HCT116 (cell line): ENCODE results near the gene LURAP1L. TPM values are rescaled to one million over a fixed set of nuclear protein-coding genes. Genes with fewer than 3 reads are reported as not detected.

Experiments
- ATAC-seq: fragments of 200-7000 bp; cut with Tn5 transposase; 2 replicates; pipeline ENCODE4 v1.9.1; 2020; ENCODE audit warnings: mild to moderate bottlenecking, moderate library complexity
- BruUV-seq: library from RNA; stranded (reverse); fragments of 400-500 nt; replicated peaks from 2 replicates; lab custom pipeline; 2021; lab: Mats Ljungman, UMichigan
- CTCF ChIA-PET: fragments of 300-600 bp; sonication (Branson Sonifier 250); formaldehyde crosslinking; loops from one replicate; lab custom pipeline; 2021; ENCODE audit warnings: antibody characterized with exemption; lab: Charles Lee
- POLR2A ChIA-PET: fragments of 300-600, 350-600 bp; sonication (Branson Sonifier 250); formaldehyde crosslinking; loops from one replicate; lab custom pipeline; 2021; ENCODE audit warnings: antibody characterized with exemption; lab: Charles Lee
- RAD21 ChIA-PET, 2 experiments: fragments of 300-600 bp; sonication (Branson Sonifier 250); formaldehyde crosslinking; loops; one replicate each; lab custom pipeline; 2023; ENCODE audit warnings: low total read pairs in 2 of 2; ENCODE audit not compliant: uncharacterized antibody in 2 of 2, unreplicated experiment in 2 of 2, low non-redundant PET in 1 of 2; lab: Charles Lee
- DNase-seq: peaks from one replicate; pipeline ENCODE4 v3.0.0-alpha.2; 2010; ENCODE audit warnings: low read depth, low spot score
- H2AFZ ChIP-seq: fragments of 200-600 bp; shearing (Covaris generic), sonication (generic); 2 replicates; pipeline ENCODE4 v1.6.1; 2017; ENCODE audit warnings: low read depth, mixed run types, mixed read lengths, antibody characterized with exemption, low read length; ENCODE audit not compliant: poor library complexity, severe bottlenecking
- H3K27ac ChIP-seq: 2 replicates; pipeline ENCODE4 v1.5.1; 2012; ENCODE audit warnings: low read depth, low read length
- H3K27me3 ChIP-seq: fragments of 200-600 bp; sonication (generic); 2 replicates; pipeline ENCODE4 v1.6.1; 2016; ENCODE audit warnings: mixed run types, low read length, mixed read lengths; ENCODE audit not compliant: insufficient read depth
- H3K36me3 ChIP-seq, 2 experiments: fragments of 200-500 bp in 1 of 2; fragments of 200-600 bp in 1 of 2; sonication (Bioruptor generic) in 1 of 2; sonication (generic) in 1 of 2; 2 replicates each; pipeline versions ENCODE4 v1.5.1 to v1.6.1; 2014 to 2016; ENCODE audit warnings: low read length in 2 of 2, inconsistent platforms in 1 of 2, mixed read lengths in 1 of 2, mixed run types in 1 of 2; ENCODE audit not compliant: insufficient read depth in 2 of 2, control insufficient read depth in 1 of 2
- H3K4me1 ChIP-seq, 2 experiments: fragments of 200-600 bp in 1 of 2; sonication (generic) in 1 of 2; 2 replicates each; pipeline versions ENCODE4 v1.5.1 to v1.6.1; 2012 to 2017; ENCODE audit warnings: low read length in 2 of 2, inconsistent platforms in 1 of 2, mild to moderate bottlenecking in 1 of 2, mixed read lengths in 1 of 2, mixed run types in 1 of 2, moderate library complexity in 1 of 2; ENCODE audit not compliant: insufficient read depth in 2 of 2, control insufficient read depth in 1 of 2
- H3K4me2 ChIP-seq: fragments of 200-600 bp; sonication (generic); 2 replicates; pipeline ENCODE4 v1.6.1; 2017; ENCODE audit warnings: mixed run types, low read length, mixed read lengths
- H3K4me3 ChIP-seq, 2 experiments: fragments of 200-600 bp in 1 of 2; sonication (generic) in 1 of 2; replicated peaks in 1 of 2; 2 replicates each; pipeline ENCODE4 v1.5.1; 2011 to 2016; ENCODE audit warnings: low read length in 2 of 2, control low read depth in 1 of 2, low read depth in 1 of 2, mild to moderate bottlenecking in 1 of 2, mixed read lengths in 1 of 2, mixed run types in 1 of 2
- H3K79me2 ChIP-seq: fragments of 200-600 bp; sonication (generic); 2 replicates; pipeline ENCODE4 v1.6.1; 2017; ENCODE audit warnings: mild to moderate bottlenecking, mixed run types, low read length, moderate library complexity, mixed read lengths; ENCODE audit not compliant: insufficient read depth
- H3K9ac ChIP-seq: fragments of 200-600 bp; sonication (generic); 2 replicates; pipeline ENCODE4 v1.6.1; 2016; ENCODE audit warnings: low read length, mixed read lengths
- H3K9me2 ChIP-seq: fragments of 200-600 bp; sonication (generic), shearing (Covaris generic); 2 replicates; pipeline ENCODE4 v1.6.1; 2017; ENCODE audit warnings: mixed run types, mild to moderate bottlenecking, moderate library complexity; ENCODE audit not compliant: insufficient read depth
- H3K9me3 ChIP-seq, 2 experiments: fragments of 200-500 bp in 1 of 2; fragments of 200-600 bp in 1 of 2; sonication (Bioruptor generic) in 1 of 2; sonication (generic) in 1 of 2; 2 replicates each; pipeline ENCODE4 v1.6.1; 2014 to 2017; ENCODE audit warnings: low read length in 2 of 2, mixed read lengths in 2 of 2, inconsistent platforms in 1 of 2, low read depth in 1 of 2, mild to moderate bottlenecking in 1 of 2, mixed run types in 1 of 2, moderate library complexity in 1 of 2; ENCODE audit not compliant: control insufficient read depth in 1 of 2, insufficient read depth in 1 of 2
- H4K20me1 ChIP-seq: fragments of 200-600 bp; sonication (generic), shearing (Covaris generic); 2 replicates; pipeline ENCODE4 v1.6.1; 2017; ENCODE audit warnings: mixed run types, mild to moderate bottlenecking, moderate library complexity; ENCODE audit not compliant: insufficient read depth
- CBX3 ChIP-seq: IDR thresholded peaks from 2 replicates; pipeline ENCODE4 v1.6.1; 2012; ENCODE audit warnings: low read depth
- CEBPB ChIP-seq: IDR thresholded peaks from 2 replicates; pipeline ENCODE4 v1.6.1; 2012; ENCODE audit warnings: low read depth
- EGR1 ChIP-seq: IDR thresholded peaks from 2 replicates; pipeline ENCODE4 v1.6.1; 2012; ENCODE audit warnings: low read depth
- ELF1 ChIP-seq: IDR thresholded peaks from 2 replicates; pipeline ENCODE4 v1.6.1; 2012; ENCODE audit warnings: low read depth, borderline replicate concordance
- FOSL1 ChIP-seq: IDR thresholded peaks from 2 replicates; pipeline ENCODE4 v1.6.1; 2012; ENCODE audit warnings: low read depth
- JUND ChIP-seq: IDR thresholded peaks from 2 replicates; pipeline ENCODE4 v1.6.1; 2012
- POLR2AphosphoS5 ChIP-seq: IDR thresholded peaks from 2 replicates; pipeline ENCODE4 v1.6.1; 2011; ENCODE audit warnings: mild to moderate bottlenecking, low read depth, low read length, moderate library complexity
- REST ChIP-seq: IDR thresholded peaks from 2 replicates; pipeline ENCODE4 v1.6.1; 2012; ENCODE audit warnings: low read depth
- SIN3A ChIP-seq: IDR thresholded peaks from 2 replicates; pipeline ENCODE4 v1.6.1; 2012; ENCODE audit warnings: low read depth
- ZFX ChIP-seq: fragments of 450-650 bp; IDR thresholded peaks from 2 replicates; pipeline ENCODE4 v1.6.1; 2017
- ZNF274 ChIP-seq: fragments of 200-500 bp; sonication (Bioruptor generic); IDR thresholded peaks from 2 replicates; pipeline ENCODE4 v1.6.1; 2014; ENCODE audit warnings: mild to moderate bottlenecking, low read depth, low read length, inconsistent platforms
- intact Hi-C: fragments of 100-400 bp; cut with micrococcal nuclease; formaldehyde crosslinking; loops from 2 replicates; pipeline ENCODE4 v1.10.0; 2022
- total RNA-seq: library from RNA; stranded (reverse); gene quantifications from one replicate; pipeline ENCODE4 v1.2.1, GENCODE V29; 2021; ENCODE audit not compliant: unreplicated experiment
- TF ChIP-seq, protein P1 (sequence below): IDR thresholded peaks from 2 replicates; pipeline ENCODE4 v1.6.1; 2011; ENCODE audit warnings: mild to moderate bottlenecking, low read length, moderate library complexity; ENCODE audit not compliant: insufficient replicate concordance; ENCODE audit errors: extremely low read depth
- TF ChIP-seq, protein P2 (sequence below): IDR thresholded peaks from 2 replicates; pipeline ENCODE4 v1.6.1; 2012
- TF ChIP-seq, protein P3 (sequence below), 3 experiments: fragments of 200-600 bp in 1 of 3; sonication (generic) in 1 of 3; IDR thresholded peaks in 2 of 3; conservative IDR thresholded peaks in 1 of 3; 2 replicates each; pipeline ENCODE4 v1.5.1; 2012 to 2017; ENCODE audit warnings: low read depth in 2 of 3, low read length in 2 of 3, antibody characterized with exemption in 1 of 3, borderline replicate concordance in 1 of 3, control low read depth in 1 of 3, mild to moderate bottlenecking in 1 of 3, mixed read lengths in 1 of 3, mixed run types in 1 of 3, moderate library complexity in 1 of 3; ENCODE audit not compliant: insufficient read depth in 1 of 3

Gene LURAP1L
- total RNA-seq, 1 experiment from 2014 or later, result 13.3 TPM

DNA sequence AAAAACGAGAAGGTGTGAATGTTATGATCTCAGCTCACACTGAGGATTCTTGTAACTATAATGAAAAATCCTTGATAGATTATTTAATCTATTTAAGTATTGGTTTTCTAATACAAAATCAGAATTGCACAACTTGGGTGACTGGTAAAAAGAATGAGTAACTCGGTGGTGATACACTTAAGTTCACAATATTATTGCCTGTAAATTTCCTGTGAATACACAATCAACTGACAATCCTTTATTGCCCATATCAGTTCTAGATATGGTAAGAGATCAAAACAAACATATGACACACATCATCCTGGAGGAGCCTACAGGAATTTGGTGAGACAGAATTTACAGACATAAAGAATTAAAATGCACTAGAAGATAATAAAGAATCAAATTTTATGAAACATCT lies 14.1 kb upstream of the LURAP1L start:
- DNase-seq (no peak), ATAC-seq (no peak)
- ChIA-PET POLR2A (no interaction called here), CTCF (no interaction called here), RAD21 (no interaction called here)
- no TSS peak for BruUV-seq
- Histone ChIP-seq H3K27me3 (no peaks in the 10 kb centered on the region), H3K9me3 (no peaks in the 10 kb centered on the region), H2AFZ (no peak overlapping the region), H3K27ac (no peak overlapping the region), H3K9me2 (no peaks in the 10 kb centered on the region), H3K4me2 (no peak overlapping the region), H3K4me3 (no peak overlapping the region), H3K9ac (no peak overlapping the region), H3K4me1 (no peaks in the 10 kb centered on the region), H4K20me1 (no peaks in the 10 kb centered on the region), H3K79me2 (no peaks in the 10 kb centered on the region), H3K36me3 (no peaks in the 10 kb centered on the region)
- no peak for TF ChIP-seq FOSL1
- TF ChIP-seq SIN3A, result no peak
- no peak for TF ChIP-seq JUND
- TF ChIP-seq ZNF274, result no peak
- no peak for TF ChIP-seq ZFX
- TF ChIP-seq, protein P1, sequence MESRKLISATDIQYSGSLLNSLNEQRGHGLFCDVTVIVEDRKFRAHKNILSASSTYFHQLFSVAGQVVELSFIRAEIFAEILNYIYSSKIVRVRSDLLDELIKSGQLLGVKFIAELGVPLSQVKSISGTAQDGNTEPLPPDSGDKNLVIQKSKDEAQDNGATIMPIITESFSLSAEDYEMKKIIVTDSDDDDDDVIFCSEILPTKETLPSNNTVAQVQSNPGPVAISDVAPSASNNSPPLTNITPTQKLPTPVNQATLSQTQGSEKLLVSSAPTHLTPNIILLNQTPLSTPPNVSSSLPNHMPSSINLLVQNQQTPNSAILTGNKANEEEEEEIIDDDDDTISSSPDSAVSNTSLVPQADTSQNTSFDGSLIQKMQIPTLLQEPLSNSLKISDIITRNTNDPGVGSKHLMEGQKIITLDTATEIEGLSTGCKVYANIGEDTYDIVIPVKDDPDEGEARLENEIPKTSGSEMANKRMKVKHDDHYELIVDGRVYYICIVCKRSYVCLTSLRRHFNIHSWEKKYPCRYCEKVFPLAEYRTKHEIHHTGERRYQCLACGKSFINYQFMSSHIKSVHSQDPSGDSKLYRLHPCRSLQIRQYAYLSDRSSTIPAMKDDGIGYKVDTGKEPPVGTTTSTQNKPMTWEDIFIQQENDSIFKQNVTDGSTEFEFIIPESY, result no peak
- no peak for TF ChIP-seq POLR2AphosphoS5
- TF ChIP-seq, protein P2, sequence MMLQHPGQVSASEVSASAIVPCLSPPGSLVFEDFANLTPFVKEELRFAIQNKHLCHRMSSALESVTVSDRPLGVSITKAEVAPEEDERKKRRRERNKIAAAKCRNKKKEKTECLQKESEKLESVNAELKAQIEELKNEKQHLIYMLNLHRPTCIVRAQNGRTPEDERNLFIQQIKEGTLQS, result no peak
- TF ChIP-seq CEBPB, result no peak
- no peak for TF ChIP-seq CBX3
- intact Hi-C loops, result no loop called here

DNA sequence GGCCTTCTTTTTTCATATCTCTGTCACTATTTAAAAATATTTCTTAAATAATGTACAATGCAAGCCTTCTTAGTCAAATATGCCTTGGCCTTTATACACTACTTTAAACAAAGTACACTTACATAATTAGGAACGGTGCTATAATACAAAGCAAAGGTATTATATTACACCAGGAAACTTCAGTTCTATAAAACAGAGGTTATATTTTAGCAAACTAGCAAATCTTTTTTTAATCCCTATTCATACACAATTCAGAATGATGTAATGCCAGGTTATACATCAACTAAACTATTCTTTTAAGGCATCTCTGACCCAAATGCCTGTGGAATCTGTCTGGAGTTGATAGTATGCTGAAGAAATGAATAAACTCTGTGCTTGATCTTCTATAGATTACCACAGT lies 10.7 kb upstream of the LURAP1L start:
- no peak overlapping the region for H3K4me3 ChIP-seq
- H3K79me2 ChIP-seq, result no peaks in the 10 kb centered on the region
- H2AFZ ChIP-seq, result no peak overlapping the region
- ATAC-seq (no peak), DNase-seq (no peak)
- no peak overlapping the region for H3K4me2 ChIP-seq
- intact Hi-C loops, result no loop called here
- ChIA-PET CTCF (no interaction called here), POLR2A (no interaction called here), RAD21 (no interaction called here)
- no peaks in the 10 kb centered on the region for H3K36me3 ChIP-seq
- H4K20me1 ChIP-seq, result no peaks in the 10 kb centered on the region
- H3K27ac ChIP-seq, result no peak overlapping the region
- no peaks in the 10 kb centered on the region for H3K9me2 ChIP-seq
- no peak overlapping the region for H3K9ac ChIP-seq
- H3K9me3 ChIP-seq, result no peaks in the 10 kb centered on the region
- H3K27me3 ChIP-seq, result no peaks in the 10 kb centered on the region
- BruUV-seq, result no TSS peak
- no peaks in the 10 kb centered on the region for H3K4me1 ChIP-seq
- TF ChIP-seq JUND, result no peak
- TF ChIP-seq FOSL1, result no peak
- no peak for TF ChIP-seq ELF1
- TF ChIP-seq ZNF274, result no peak
- TF ChIP-seq EGR1, result no peak
- no peak for TF ChIP-seq REST
- no peak for TF ChIP-seq ZFX
- TF ChIP-seq CEBPB, result no peak
- TF ChIP-seq, protein P3, sequence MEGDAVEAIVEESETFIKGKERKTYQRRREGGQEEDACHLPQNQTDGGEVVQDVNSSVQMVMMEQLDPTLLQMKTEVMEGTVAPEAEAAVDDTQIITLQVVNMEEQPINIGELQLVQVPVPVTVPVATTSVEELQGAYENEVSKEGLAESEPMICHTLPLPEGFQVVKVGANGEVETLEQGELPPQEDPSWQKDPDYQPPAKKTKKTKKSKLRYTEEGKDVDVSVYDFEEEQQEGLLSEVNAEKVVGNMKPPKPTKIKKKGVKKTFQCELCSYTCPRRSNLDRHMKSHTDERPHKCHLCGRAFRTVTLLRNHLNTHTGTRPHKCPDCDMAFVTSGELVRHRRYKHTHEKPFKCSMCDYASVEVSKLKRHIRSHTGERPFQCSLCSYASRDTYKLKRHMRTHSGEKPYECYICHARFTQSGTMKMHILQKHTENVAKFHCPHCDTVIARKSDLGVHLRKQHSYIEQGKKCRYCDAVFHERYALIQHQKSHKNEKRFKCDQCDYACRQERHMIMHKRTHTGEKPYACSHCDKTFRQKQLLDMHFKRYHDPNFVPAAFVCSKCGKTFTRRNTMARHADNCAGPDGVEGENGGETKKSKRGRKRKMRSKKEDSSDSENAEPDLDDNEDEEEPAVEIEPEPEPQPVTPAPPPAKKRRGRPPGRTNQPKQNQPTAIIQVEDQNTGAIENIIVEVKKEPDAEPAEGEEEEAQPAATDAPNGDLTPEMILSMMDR (IDR thresholded peaks at IDR 0.05 in 2 of 3, conservative IDR thresholded peaks at IDR 0.05 in 1 of 3; ENCODE audit: borderline replicate concordance in 1 of 3, insufficient read depth in 1 of 3, low read depth in 2 of 3, low read length in 2 of 3), result no peak
